Progenitor cell of endocrine pancreas (in vitro differentiated cells): ENCODE results near the gene ARL2BP. TPM values are rescaled to one million over a fixed set of nuclear protein-coding genes. Genes with fewer than 3 reads are reported as not detected.

Source experiments
- DNase-seq: peaks from one replicate; pipeline ENCODE4 v3.0.0; 2021; ENCODE audit warnings: low spot score; ENCODE audit not compliant: unreplicated experiment
- H3K27ac Mint-ChIP-seq: 2 replicates; pipeline ENCODE4 v1.8.0; 2021; ENCODE audit warnings: mild to moderate bottlenecking, moderate library complexity, mixed read lengths
- H3K27me3 Mint-ChIP-seq: 2 replicates; pipeline ENCODE4 v1.8.0; 2021; ENCODE audit warnings: mixed read lengths
- H3K36me3 Mint-ChIP-seq: 2 replicates; pipeline ENCODE4 v1.8.0; 2022; ENCODE audit warnings: mixed read lengths; ENCODE audit not compliant: insufficient read depth
- H3K4me1 Mint-ChIP-seq: 2 replicates; pipeline ENCODE4 v1.8.0; 2021; ENCODE audit warnings: low read depth, mixed read lengths
- H3K4me3 Mint-ChIP-seq: 2 replicates; pipeline ENCODE4 v1.8.0; 2021; ENCODE audit warnings: low read depth, mild to moderate bottlenecking, moderate library complexity, mixed read lengths
- H3K9me3 Mint-ChIP-seq: 2 replicates; pipeline ENCODE4 v1.8.0; 2021; ENCODE audit warnings: low read depth, mixed read lengths
- CTCF ChIP-seq: fragments of 200-600 bp; sonication (generic); IDR thresholded peaks from one replicate; pipeline ENCODE4 v1.5.0; 2021; ENCODE audit warnings: antibody characterized with exemption, mild to moderate bottlenecking; ENCODE audit not compliant: unreplicated experiment
- total RNA-seq: library from RNA; stranded (reverse); gene quantifications from 2 replicates; pipeline ENCODE4 v1.2.1, GENCODE V29; 2021

Gene ARL2BP
- total RNA-seq, 1 donor from 2014 or later = 40.7 TPM

- Mint-ChIP-seq H3K27ac (peak overlapping the region; percentile 80), H3K4me3 (no peak overlapping the region), H3K4me1 (peaks cover 21% of the 10 kb centered on the region), H3K27me3 (no peaks in the 10 kb centered on the region), H3K9me3 (no peaks in the 10 kb centered on the region), H3K36me3 (no peaks in the 10 kb centered on the region)
- TF ChIP-seq CTCF = no peak
- no peak for DNase-seq
These were observed 24.0 kb downstream of the ARL2BP start for GRCh38 chr16:57268804-57269800.

- Mint-ChIP-seq H3K36me3 (no peaks in the 10 kb centered on the region), H3K27me3 (no peaks in the 10 kb centered on the region), H3K4me3 (no peak overlapping the region), H3K4me1 (peaks cover 18% of the 10 kb centered on the region), H3K9me3 (no peaks in the 10 kb centered on the region), H3K27ac (peak overlapping the region; percentile 80)
- DNase-seq = no peak
- no peak for TF ChIP-seq CTCF
These were observed 25.4 kb downstream of the ARL2BP start for GRCh38 chr16:57270221-57271062.

- TF ChIP-seq CTCF = no peak
- H3K27ac Mint-ChIP-seq = no peak overlapping the region
- peaks cover 16% of the 10 kb centered on the region for H3K4me1 Mint-ChIP-seq
These were observed 25.9 kb downstream of the ARL2BP start for GRCh38 chr16:57271063-57271345.

GRCh38 chr16:57271867-57272495, 26.9 kb downstream of the ARL2BP start:
- peaks cover 11% of the 10 kb centered on the region for H3K4me1 Mint-ChIP-seq
- no peaks in the 10 kb centered on the region for H3K27me3 Mint-ChIP-seq
- H3K36me3 Mint-ChIP-seq = no peaks in the 10 kb centered on the region
- TF ChIP-seq CTCF = no peak
- no peak overlapping the region for H3K4me3 Mint-ChIP-seq
- no peaks in the 10 kb centered on the region for H3K9me3 Mint-ChIP-seq
- no peak for DNase-seq
- H3K27ac Mint-ChIP-seq = no peak overlapping the region

More at GRCh38 chr16:57271063-57271345, 25.9 kb downstream of the ARL2BP start:
- Mint-ChIP-seq H3K4me3 (no peak overlapping the region), H3K9me3 (no peaks in the 10 kb centered on the region), H3K27me3 (no peaks in the 10 kb centered on the region), H3K36me3 (no peaks in the 10 kb centered on the region)
- no peak for DNase-seq

GRCh38 chr16:57273359-57273758, 28.3 kb downstream of the ARL2BP start:
- Mint-ChIP-seq H3K27me3 (no peaks in the 10 kb centered on the region), H3K27ac (peak overlapping the region; percentile 76), H3K9me3 (no peaks in the 10 kb centered on the region), H3K4me3 (no peak overlapping the region), H3K4me1 (peaks cover 12% of the 10 kb centered on the region), H3K36me3 (no peaks in the 10 kb centered on the region)
- DNase-seq = no peak
- no peak for TF ChIP-seq CTCF
